Trophoblast cell (in vitro differentiated cells and primary cell): ENCODE data around the gene PPTC7.
"Not testable (repeated sequence)": the region's sequence is repeated elsewhere in the genome, so short reads cannot be mapped to it uniquely, and the experiment has no call there.

Experiments used
- DNase-seq, 2 donors: peaks; one replicate each; pipeline ENCODE4 v3.0.0-alpha.2; 2016
- H2AFZ ChIP-seq: 2 replicates; pipeline ENCODE4 v1.6.1; 2013; ENCODE audit warnings: low read length, moderate library complexity, mild to moderate bottlenecking; ENCODE audit not compliant: insufficient read depth, poor library complexity
- H2AK5ac ChIP-seq: 2 replicates; pipeline ENCODE4 v1.6.1; 2013; ENCODE audit warnings: mild to moderate bottlenecking, low read length
- H2BK120ac ChIP-seq: 2 replicates; pipeline ENCODE4 v1.6.1; 2013; ENCODE audit warnings: low read length, mild to moderate bottlenecking, moderate library complexity; ENCODE audit not compliant: insufficient read depth, poor library complexity
- H2BK12ac ChIP-seq: 2 replicates; pipeline ENCODE4 v1.6.1; 2013; ENCODE audit warnings: mild to moderate bottlenecking, low read length, moderate library complexity
- H2BK5ac ChIP-seq: 2 replicates; pipeline ENCODE4 v1.6.1; 2013; ENCODE audit warnings: low read length, low read depth, moderate library complexity, mild to moderate bottlenecking; ENCODE audit not compliant: poor library complexity
- H3K14ac ChIP-seq: 2 replicates; pipeline ENCODE4 v1.6.1; 2013; ENCODE audit warnings: mild to moderate bottlenecking, low read length
- H3K18ac ChIP-seq: 2 replicates; pipeline ENCODE4 v1.6.1; 2013; ENCODE audit warnings: mild to moderate bottlenecking, low read length
- H3K23ac ChIP-seq: 2 replicates; pipeline ENCODE4 v1.6.1; 2013; ENCODE audit warnings: low read length
- H3K27ac ChIP-seq: 2 replicates; pipeline ENCODE4 v1.5.1; 2013; ENCODE audit warnings: low read depth, mild to moderate bottlenecking, inconsistent platforms, low read length, moderate library complexity
- H3K27me3 ChIP-seq: 2 replicates; pipeline ENCODE4 v1.6.1; 2013; ENCODE audit warnings: inconsistent platforms, mild to moderate bottlenecking, low read length, moderate library complexity; ENCODE audit not compliant: insufficient read depth
- H3K36me3 ChIP-seq, 2 experiments: 1 replicate in 1 of 2; 2 replicates in 1 of 2; pipeline ENCODE4 v1.6.1; 2013; ENCODE audit warnings: low read length in 2 of 2, mild to moderate bottlenecking in 2 of 2, moderate library complexity in 1 of 2; ENCODE audit not compliant: insufficient read depth in 2 of 2, control insufficient read depth in 1 of 2
- H3K4ac ChIP-seq: 2 replicates; pipeline ENCODE4 v1.6.1; 2013; ENCODE audit warnings: low read depth, mild to moderate bottlenecking, low read length, moderate library complexity
- H3K4me1 ChIP-seq, 2 experiments: 1 replicate in 1 of 2; 2 replicates in 1 of 2; pipeline ENCODE4 v1.6.1; 2013; ENCODE audit warnings: low read length in 2 of 2, mild to moderate bottlenecking in 2 of 2, moderate library complexity in 1 of 2; ENCODE audit not compliant: insufficient read depth in 2 of 2, control insufficient read depth in 1 of 2
- H3K4me2 ChIP-seq: 2 replicates; pipeline ENCODE4 v1.6.1; 2013; ENCODE audit warnings: inconsistent platforms, mild to moderate bottlenecking, low read length, moderate library complexity
- H3K4me3 ChIP-seq: 2 replicates; pipeline ENCODE4 v1.5.1; 2013; ENCODE audit warnings: mild to moderate bottlenecking, low read depth, low read length, inconsistent platforms
- H3K79me1 ChIP-seq: one replicate; pipeline ENCODE4 v1.6.1; 2013; ENCODE audit warnings: low read length
- H3K79me2 ChIP-seq: 2 replicates; pipeline ENCODE4 v1.6.1; 2013; ENCODE audit warnings: low read length, mild to moderate bottlenecking; ENCODE audit not compliant: control insufficient read depth, insufficient read depth, poor library complexity
- H3K9ac ChIP-seq: 2 replicates; pipeline ENCODE4 v1.6.1; 2013; ENCODE audit warnings: mild to moderate bottlenecking, low read length
- H3K9me3 ChIP-seq: 2 replicates; pipeline ENCODE4 v1.6.1; 2013; ENCODE audit warnings: low read depth, mild to moderate bottlenecking, control low read depth, inconsistent platforms, low read length; ENCODE audit not compliant: insufficient read depth
- H4K12ac ChIP-seq: 2 replicates; pipeline ENCODE4 v1.6.1; 2013; ENCODE audit warnings: low read depth, mild to moderate bottlenecking, low read length, moderate library complexity
- H4K8ac ChIP-seq: 2 replicates; pipeline ENCODE4 v1.6.1; 2013; ENCODE audit warnings: low read depth, mild to moderate bottlenecking, low read length, moderate library complexity
- H4K91ac ChIP-seq: one replicate; pipeline ENCODE4 v1.6.1; 2013; ENCODE audit warnings: low read depth, mild to moderate bottlenecking, low read length, moderate library complexity
- WGBS: extraction: QIAGEN DNeasy Blood & Tissue Kit; methylation state at CpG from one replicate; pipeline ENCODE4 v1.1.7; 2013; ENCODE audit warnings: missing lambda C conversion rate; ENCODE audit not compliant: insufficient read length, insufficient coverage; ENCODE audit errors: extremely low coverage; 5-methylcytosine and 5-hydroxymethylcytosine counted together

PPTC7 gene

GRCh38 chr12:110577864-110578693 is 5.0 kb downstream of the PPTC7 start:
- no peaks in the 10 kb centered on the region for H3K27me3 ChIP-seq
- no peak overlapping the region for H3K4me3 ChIP-seq
- no peak overlapping the region for H3K9ac ChIP-seq
- no peak overlapping the region for H2BK5ac ChIP-seq
- H3K4me2 ChIP-seq = no peak overlapping the region
- no peak overlapping the region for H2BK12ac ChIP-seq
- H3K9me3 ChIP-seq = no peaks in the 10 kb centered on the region
- no peak overlapping the region for H2AK5ac ChIP-seq
- H2AFZ ChIP-seq = no peak overlapping the region
- no peak overlapping the region for H4K12ac ChIP-seq
- no peak overlapping the region for H3K18ac ChIP-seq
- H2BK120ac ChIP-seq = no peak overlapping the region
- H3K23ac ChIP-seq = no peak overlapping the region
- H3K27ac ChIP-seq = no peak overlapping the region
- H4K8ac ChIP-seq = no peak overlapping the region
- peaks cover 4% of the 10 kb centered on the region for H3K79me1 ChIP-seq
- peaks cover 9% of the 10 kb centered on the region for H3K79me2 ChIP-seq
- H4K91ac ChIP-seq = no peak overlapping the region
- WGBS = no CpG with 5 or more reads among the region's 8 CpGs
- H3K4ac ChIP-seq = no peak overlapping the region
- H3K4me1 ChIP-seq = peaks cover 0 to 3% of the 10 kb centered on the region in 2 experiments
- DNase-seq = peak; percentile 37 to 80
- no peak overlapping the region for H3K14ac ChIP-seq
- no peaks in the 10 kb centered on the region for H3K36me3 ChIP-seq

- H2BK5ac ChIP-seq = no peak overlapping the region
- no peak overlapping the region for H2AFZ ChIP-seq
- H3K79me2 ChIP-seq = no peaks in the 10 kb centered on the region
These were observed 6.6 kb downstream of the PPTC7 start for GRCh38 chr12:110576504-110576903.

GRCh38 chr12:110575326-110575725 is 7.8 kb downstream of the PPTC7 start:
- no peak overlapping the region for H2BK5ac ChIP-seq
- H3K23ac ChIP-seq = no peak overlapping the region
- H3K36me3 ChIP-seq = no peaks in the 10 kb centered on the region

More at GRCh38 chr12:110576504-110576903, 6.6 kb downstream of the PPTC7 start:
- Histone ChIP-seq H4K8ac (no peak overlapping the region), H3K9ac (no peak overlapping the region), H3K4me3 (no peak overlapping the region), H3K27ac (no peak overlapping the region), H3K14ac (no peak overlapping the region), H2AK5ac (no peak overlapping the region), H3K4ac (peak overlapping the region; percentile 40), H3K4me2 (no peak overlapping the region), H4K91ac (no peak overlapping the region), H3K36me3 (no peaks in the 10 kb centered on the region), H4K12ac (no peak overlapping the region), H2BK12ac (no peak overlapping the region), H2BK120ac (no peak overlapping the region), H3K18ac (no peak overlapping the region), H3K9me3 (no peaks in the 10 kb centered on the region), H3K79me1 (no peaks in the 10 kb centered on the region), H3K23ac (no peak overlapping the region), H3K27me3 (no peaks in the 10 kb centered on the region), H3K4me1 (no peaks in the 10 kb centered on the region)
- WGBS = no CpG with 5 or more reads among the region's 2 CpGs
- no peak for DNase-seq

GRCh38 chr12:110574717-110575230 is 8.3 kb downstream of the PPTC7 start:
- H3K9me3 ChIP-seq, H2BK120ac ChIP-seq, H3K79me1 ChIP-seq, H3K4me1 ChIP-seq, H4K8ac ChIP-seq, H4K91ac ChIP-seq, H2BK12ac ChIP-seq, H2AFZ ChIP-seq, H3K18ac ChIP-seq, H4K12ac ChIP-seq, H3K4ac ChIP-seq, H3K27me3 ChIP-seq, DNase-seq, H3K14ac ChIP-seq, H3K79me2 ChIP-seq, H3K27ac ChIP-seq, H2BK5ac ChIP-seq, H3K23ac ChIP-seq, H3K36me3 ChIP-seq, H2AK5ac ChIP-seq, H3K9ac ChIP-seq, H3K4me3 ChIP-seq, H3K4me2 ChIP-seq: not testable (repeated sequence)
- WGBS = no CpG with 5 or more reads among the region's 10 CpGs

More at GRCh38 chr12:110575326-110575725, 7.8 kb downstream of the PPTC7 start:
- no peak overlapping the region for H4K8ac ChIP-seq
- H3K9me3 ChIP-seq = no peaks in the 10 kb centered on the region
- H3K18ac ChIP-seq = no peak overlapping the region
- H3K4me1 ChIP-seq = no peaks in the 10 kb centered on the region
- no peak overlapping the region for H2BK12ac ChIP-seq
- no CpG with 5 or more reads among the region's 1 CpG for WGBS
- H2AFZ ChIP-seq = no peak overlapping the region
- H3K79me1 ChIP-seq = no peaks in the 10 kb centered on the region
- H3K27me3 ChIP-seq = no peaks in the 10 kb centered on the region
- H3K4me2 ChIP-seq = no peak overlapping the region
- no peak overlapping the region for H4K91ac ChIP-seq
- H2AK5ac ChIP-seq = no peak overlapping the region
- no peak overlapping the region for H4K12ac ChIP-seq
- H2BK120ac ChIP-seq = no peak overlapping the region
- H3K79me2 ChIP-seq = no peaks in the 10 kb centered on the region
- H3K27ac ChIP-seq = no peak overlapping the region
- no peak overlapping the region for H3K14ac ChIP-seq
- no peak for DNase-seq
- no peak overlapping the region for H3K4ac ChIP-seq
- H3K4me3 ChIP-seq = no peak overlapping the region
- no peak overlapping the region for H3K9ac ChIP-seq
